ENCODE results near the gene MAN1B1.
A peak's percentile ranks its signal among the peaks of the same experiment; 100 is the strongest.
"Not testable (repeated sequence)": the region's sequence is repeated elsewhere in the genome, so short reads cannot be mapped to it uniquely, and the experiment has no call there.

Gene MAN1B1

GRCh38 chr9:137130176-137130755 is 43.5 kb downstream of the MAN1B1 start:
- no peak for DNase-seq

- DNase-seq: no peak
Measured at GRCh38 chr9:137134191-137134590, 47.4 kb downstream of the MAN1B1 start.

GRCh38 chr9:137135154-137135553 is 48.4 kb downstream of the MAN1B1 start:
- DNase-seq: not testable (repeated sequence)

GRCh38 chr9:137136261-137136880 is 49.6 kb downstream of the MAN1B1 start:
- DNase-seq: no peak

GRCh38 chr9:137136881-137137607 is 50.3 kb downstream of the MAN1B1 start:
- no peak for DNase-seq

GRCh38 chr9:137138058-137138721 is 51.4 kb downstream of the MAN1B1 start:
- peak; percentile 4 for DNase-seq

- DNase-seq: no peak
Measured at GRCh38 chr9:137138722-137139467, 52.1 kb downstream of the MAN1B1 start, which contains the start of gene GRIN1. TSS of gene GRIN1 (plus strand) at chr9:137139154. CDS start at chr9:137139487, 333 bp downstream.

GRCh38 chr9:137139468-137140150 is 52.8 kb downstream of the MAN1B1 start:
- no peak for DNase-seq

- no peak for DNase-seq
Measured at GRCh38 chr9:137140151-137141012, 53.6 kb downstream of the MAN1B1 start.

GRCh38 chr9:137141050-137141810 is 54.4 kb downstream of the MAN1B1 start:
- DNase-seq: no peak

- DNase-seq: no peak
Measured at GRCh38 chr9:137141976-137142936, 55.5 kb downstream of the MAN1B1 start.

- no peak for DNase-seq
Measured at GRCh38 chr9:137143459-137143858, 56.7 kb downstream of the MAN1B1 start.

GRCh38 chr9:137145731-137146526 is 59.1 kb downstream of the MAN1B1 start:
- no peak for DNase-seq

- DNase-seq: no peak
Measured at GRCh38 chr9:137146527-137146918, 59.7 kb downstream of the MAN1B1 start.

- DNase-seq: no peak
Measured at GRCh38 chr9:137147091-137147792, 60.5 kb downstream of the MAN1B1 start.

- DNase-seq: no peak
Measured at GRCh38 chr9:137147793-137148160, 61.0 kb downstream of the MAN1B1 start.

GRCh38 chr9:137148242-137148641 is 61.5 kb downstream of the MAN1B1 start:
- no peak for DNase-seq

- no peak for DNase-seq
Measured at GRCh38 chr9:137148661-137149060, 61.9 kb downstream of the MAN1B1 start.
